Measurements from ENCODE around the gene NPEPPS.
"Not testable (repeated sequence)": the region's sequence is repeated elsewhere in the genome, so short reads cannot be mapped to it uniquely, and the experiment has no call there.

NPEPPS gene, protein sequence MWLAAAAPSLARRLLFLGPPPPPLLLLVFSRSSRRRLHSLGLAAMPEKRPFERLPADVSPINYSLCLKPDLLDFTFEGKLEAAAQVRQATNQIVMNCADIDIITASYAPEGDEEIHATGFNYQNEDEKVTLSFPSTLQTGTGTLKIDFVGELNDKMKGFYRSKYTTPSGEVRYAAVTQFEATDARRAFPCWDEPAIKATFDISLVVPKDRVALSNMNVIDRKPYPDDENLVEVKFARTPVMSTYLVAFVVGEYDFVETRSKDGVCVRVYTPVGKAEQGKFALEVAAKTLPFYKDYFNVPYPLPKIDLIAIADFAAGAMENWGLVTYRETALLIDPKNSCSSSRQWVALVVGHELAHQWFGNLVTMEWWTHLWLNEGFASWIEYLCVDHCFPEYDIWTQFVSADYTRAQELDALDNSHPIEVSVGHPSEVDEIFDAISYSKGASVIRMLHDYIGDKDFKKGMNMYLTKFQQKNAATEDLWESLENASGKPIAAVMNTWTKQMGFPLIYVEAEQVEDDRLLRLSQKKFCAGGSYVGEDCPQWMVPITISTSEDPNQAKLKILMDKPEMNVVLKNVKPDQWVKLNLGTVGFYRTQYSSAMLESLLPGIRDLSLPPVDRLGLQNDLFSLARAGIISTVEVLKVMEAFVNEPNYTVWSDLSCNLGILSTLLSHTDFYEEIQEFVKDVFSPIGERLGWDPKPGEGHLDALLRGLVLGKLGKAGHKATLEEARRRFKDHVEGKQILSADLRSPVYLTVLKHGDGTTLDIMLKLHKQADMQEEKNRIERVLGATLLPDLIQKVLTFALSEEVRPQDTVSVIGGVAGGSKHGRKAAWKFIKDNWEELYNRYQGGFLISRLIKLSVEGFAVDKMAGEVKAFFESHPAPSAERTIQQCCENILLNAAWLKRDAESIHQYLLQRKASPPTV

DNA sequence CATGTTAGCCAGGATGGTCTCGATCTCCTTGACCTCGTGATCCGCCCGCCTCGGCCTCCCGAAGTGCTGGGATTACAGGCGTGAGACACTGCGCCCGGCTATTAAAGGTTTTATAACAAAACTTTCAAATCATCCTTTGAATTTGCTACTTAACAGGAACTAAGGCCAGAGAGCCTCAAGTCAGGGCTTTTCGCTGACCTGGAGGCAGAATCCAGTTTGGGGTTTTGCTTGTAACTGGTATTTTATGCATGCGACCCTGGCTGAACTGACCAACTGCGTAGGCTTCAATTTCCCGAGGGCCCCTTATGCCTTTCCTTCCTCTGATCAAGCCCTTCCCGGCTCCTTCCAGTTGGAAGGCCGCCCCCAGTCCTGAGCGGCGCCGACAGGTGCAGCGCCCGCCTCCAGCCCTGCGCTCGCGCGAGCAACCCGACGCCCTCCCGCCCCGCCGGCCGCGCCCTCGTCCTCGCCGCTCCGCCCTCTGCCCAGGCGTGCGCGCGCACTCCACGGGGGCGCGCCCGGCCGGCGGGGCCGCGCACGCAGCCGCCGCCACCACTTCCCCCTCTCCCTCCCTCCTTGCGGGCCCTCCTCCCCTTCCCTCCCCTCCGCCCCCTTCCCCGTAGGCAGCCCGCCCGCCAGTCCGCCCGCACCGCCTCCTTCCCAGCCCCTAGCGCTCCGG lies at the start of gene NPEPPS:
TSS of gene NPEPPS (plus strand) at position 552 of the 676 bp plus-strand sequence. CDS start 193 bp downstream, outside the sequence.
- peak; percentile 44 for DNase-seq

DNA sequence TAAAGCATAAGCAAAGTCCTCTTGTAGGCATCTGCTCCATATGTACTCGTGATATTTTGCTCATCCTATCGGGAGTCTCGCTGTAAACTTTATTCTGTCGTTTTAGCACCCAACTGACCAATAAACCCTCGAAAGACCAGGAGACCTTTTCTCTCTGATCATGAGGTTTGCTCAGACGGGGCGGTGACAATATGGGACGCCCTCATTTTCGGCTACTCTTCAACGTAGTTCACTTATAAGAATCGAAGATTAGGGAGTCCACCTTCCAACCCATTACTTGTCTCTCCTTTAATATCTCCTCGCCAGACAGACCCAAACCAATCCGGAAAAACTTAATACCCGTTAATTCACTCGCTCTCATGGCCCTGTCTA lies 39.1 kb upstream of the NPEPPS start:
- DNase-seq, result not testable (repeated sequence)

- DNase-seq, result not testable (repeated sequence)
These were observed 31.8 kb upstream of the NPEPPS start for GRCh38 chr17:47499074-47499473.

- DNase-seq, result not testable (repeated sequence)
These were observed 31.4 kb upstream of the NPEPPS start for GRCh38 chr17:47499494-47499893.

- DNase-seq, result not testable (repeated sequence)
These were observed 30.3 kb upstream of the NPEPPS start for GRCh38 chr17:47500620-47501019.

- DNase-seq, result not testable (repeated sequence)
These were observed 28.7 kb upstream of the NPEPPS start for GRCh38 chr17:47502122-47502731.

GRCh38 chr17:47502776-47503455 lies 28.0 kb upstream of the NPEPPS start:
- not testable (repeated sequence) for DNase-seq

DNA sequence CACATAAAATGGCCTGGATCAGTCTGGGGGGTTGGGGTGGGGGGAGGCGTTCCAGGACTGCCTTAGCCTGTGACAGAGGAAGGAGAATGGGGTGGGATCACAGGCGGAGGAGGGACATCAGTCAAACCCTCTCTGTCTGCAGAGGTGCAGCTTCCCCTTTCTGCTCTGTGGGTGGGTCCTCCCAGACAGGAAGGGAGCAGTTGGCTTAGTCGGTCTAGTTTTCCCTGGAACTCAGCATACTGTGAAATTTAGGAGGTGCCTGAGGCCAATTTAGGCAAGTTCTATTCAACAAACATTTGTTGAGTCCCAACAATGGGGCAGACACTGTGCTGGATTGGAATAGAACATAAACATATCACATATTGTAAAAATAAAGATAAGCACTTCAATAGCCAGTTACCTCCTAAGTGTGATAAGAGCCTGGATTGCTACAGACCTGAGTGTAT lies 19.2 kb upstream of the NPEPPS start:
- DNase-seq, result not testable (repeated sequence)

- not testable (repeated sequence) for DNase-seq
These were observed 17.6 kb upstream of the NPEPPS start for GRCh38 chr17:47513301-47513700.

DNA sequence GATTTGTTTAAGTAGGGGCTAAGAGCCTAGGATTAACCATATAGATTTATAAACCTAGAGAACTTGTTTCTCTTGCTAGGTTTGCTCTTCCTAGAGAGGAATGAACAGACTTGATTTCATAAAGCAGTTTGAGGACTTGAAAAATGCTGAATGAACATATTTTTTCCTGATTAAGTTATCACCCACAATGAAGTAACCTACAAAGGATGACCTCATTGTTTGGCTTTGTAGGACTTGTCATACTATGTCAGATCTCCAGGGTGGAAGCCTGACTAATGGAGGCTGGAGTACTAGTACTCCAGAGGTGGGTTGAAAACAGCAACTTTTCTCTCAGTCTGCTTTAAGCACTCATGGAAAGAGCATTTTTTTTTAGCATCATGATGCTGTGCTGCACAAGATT lies 12.0 kb upstream of the NPEPPS start:
- DNase-seq, result not testable (repeated sequence)

- DNase-seq, result not testable (repeated sequence)
These were observed 11.5 kb upstream of the NPEPPS start for GRCh38 chr17:47519365-47519764.

GRCh38 chr17:47520279-47520678 lies 10.6 kb upstream of the NPEPPS start:
- not testable (repeated sequence) for DNase-seq

- not testable (repeated sequence) for DNase-seq
These were observed 9.5 kb upstream of the NPEPPS start for GRCh38 chr17:47521434-47521833.

GRCh38 chr17:47522341-47522740 lies 8.6 kb upstream of the NPEPPS start:
- not testable (repeated sequence) for DNase-seq

- not testable (repeated sequence) for DNase-seq
These were observed 419 bp downstream of the NPEPPS start for GRCh38 chr17:47531233-47531820.

DNA sequence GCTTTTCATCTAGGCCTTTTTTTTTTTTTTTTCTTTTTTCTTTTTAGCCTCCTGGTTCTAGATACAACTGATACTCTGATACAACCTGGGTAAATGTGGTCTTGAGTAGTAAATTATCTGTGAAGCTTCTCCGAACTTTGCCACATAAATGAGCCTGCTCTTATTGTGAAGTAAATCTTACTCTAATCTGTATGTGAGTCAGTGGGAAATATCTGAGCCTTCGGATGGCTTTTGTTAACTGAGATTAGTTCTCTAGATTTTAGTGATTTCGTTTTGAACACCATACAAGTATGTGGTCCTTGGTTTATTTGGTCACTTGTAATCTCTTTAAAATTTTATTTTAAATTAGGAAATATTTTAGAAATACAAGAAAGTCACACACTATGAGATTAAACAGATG lies 8.2 kb downstream of the NPEPPS start:
- not testable (repeated sequence) for DNase-seq

DNA sequence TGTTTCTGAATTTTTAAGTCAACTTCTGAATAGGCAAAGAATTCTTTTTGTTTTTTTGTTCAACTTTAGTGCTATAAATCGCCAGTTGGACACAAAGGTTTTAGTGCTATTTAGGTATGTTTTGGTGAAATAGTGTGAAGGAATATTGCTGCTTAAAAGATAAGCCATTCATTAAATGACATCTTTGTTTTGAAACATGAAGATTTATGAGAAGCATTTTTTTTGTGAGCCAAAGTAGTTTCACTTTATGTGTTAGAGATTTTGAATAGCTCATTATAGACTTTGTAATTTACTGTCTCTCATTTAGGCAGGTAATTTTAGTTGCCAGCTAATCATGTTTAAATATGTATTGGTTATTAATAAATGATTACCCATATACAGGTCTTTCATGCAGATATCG lies 10.8 kb downstream of the NPEPPS start:
- not testable (repeated sequence) for DNase-seq

- DNase-seq, result not testable (repeated sequence)
These were observed 13.4 kb downstream of the NPEPPS start for GRCh38 chr17:47544327-47544726.

DNA sequence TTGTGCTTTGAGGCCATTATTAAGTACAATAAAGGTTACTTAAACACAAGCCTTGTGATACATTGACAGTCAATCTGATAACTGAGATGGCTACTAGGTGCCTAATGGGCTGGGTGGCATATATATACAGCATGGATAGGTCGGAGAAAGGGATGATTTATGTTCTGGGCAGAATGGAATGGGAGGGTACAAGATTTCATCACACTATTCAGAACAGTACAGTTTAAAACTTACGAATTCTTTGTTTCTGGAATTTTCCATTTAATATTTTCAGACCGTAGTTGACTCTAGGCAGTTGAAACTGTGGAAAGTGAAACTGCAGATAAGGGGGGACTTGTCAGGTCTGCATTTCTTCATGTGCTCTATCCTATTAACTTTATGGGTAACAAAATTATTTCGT lies 23.8 kb downstream of the NPEPPS start:
- not testable (repeated sequence) for DNase-seq

- DNase-seq, result not testable (repeated sequence)
These were observed 25.2 kb downstream of the NPEPPS start for GRCh38 chr17:47556108-47556507.

- DNase-seq, result not testable (repeated sequence)
These were observed 29.7 kb downstream of the NPEPPS start for GRCh38 chr17:47560517-47561043.
